OCI-LY3 (cell line): ENCODE measurements around the gene MX1.

ENCODE experiments used
- CTCF ChIP-seq: fragments of 200-600, 300-600 bp; sonication (generic); IDR thresholded peaks from 2 replicates; pipeline ENCODE4 v1.5.1; 2014; ENCODE audit warnings: antibody characterized with exemption, low read length, low read depth
- EZH2phosphoT487 ChIP-seq: fragments of 200-600 bp; shearing (Covaris generic); IDR thresholded peaks from 2 replicates; pipeline ENCODE4 v1.6.1; 2018; ENCODE audit warnings: antibody characterized with exemption, mixed run types, low read depth

GRCh38 chr21:41397471-41397891 lies 28.6 kb upstream of the MX1 start:
- no peak for TF ChIP-seq CTCF
- no peak for TF ChIP-seq EZH2phosphoT487
